Suprapubic skin (tissue), 3 donors: Measurements from ENCODE around the gene PRSS3.

Source experiments
- POLR2AphosphoS5 ChIP-seq, 3 donors: sonication (generic); formaldehyde crosslinking; IDR thresholded peaks; one replicate each; pipeline ENCODE4 v1.6.1; 2017; ENCODE audit warnings: antibody characterized with exemption in 3 of 3
- TF ChIP-seq, protein P1 (sequence below), 2 donors: fragments of 200-600 bp in 1 of 2; fragments of 450-650 bp in 1 of 2; sonication (generic) in 1 of 2; IDR thresholded peaks; one replicate each; pipeline ENCODE4 v1.5.1; 2016 to 2019; ENCODE audit warnings: antibody characterized with exemption in 2 of 2, mild to moderate bottlenecking in 1 of 2, moderate library complexity in 1 of 2

GRCh38 chr9:33798545-33798944, 3.2 kb downstream of the PRSS3 start:
- TF ChIP-seq, protein P1, sequence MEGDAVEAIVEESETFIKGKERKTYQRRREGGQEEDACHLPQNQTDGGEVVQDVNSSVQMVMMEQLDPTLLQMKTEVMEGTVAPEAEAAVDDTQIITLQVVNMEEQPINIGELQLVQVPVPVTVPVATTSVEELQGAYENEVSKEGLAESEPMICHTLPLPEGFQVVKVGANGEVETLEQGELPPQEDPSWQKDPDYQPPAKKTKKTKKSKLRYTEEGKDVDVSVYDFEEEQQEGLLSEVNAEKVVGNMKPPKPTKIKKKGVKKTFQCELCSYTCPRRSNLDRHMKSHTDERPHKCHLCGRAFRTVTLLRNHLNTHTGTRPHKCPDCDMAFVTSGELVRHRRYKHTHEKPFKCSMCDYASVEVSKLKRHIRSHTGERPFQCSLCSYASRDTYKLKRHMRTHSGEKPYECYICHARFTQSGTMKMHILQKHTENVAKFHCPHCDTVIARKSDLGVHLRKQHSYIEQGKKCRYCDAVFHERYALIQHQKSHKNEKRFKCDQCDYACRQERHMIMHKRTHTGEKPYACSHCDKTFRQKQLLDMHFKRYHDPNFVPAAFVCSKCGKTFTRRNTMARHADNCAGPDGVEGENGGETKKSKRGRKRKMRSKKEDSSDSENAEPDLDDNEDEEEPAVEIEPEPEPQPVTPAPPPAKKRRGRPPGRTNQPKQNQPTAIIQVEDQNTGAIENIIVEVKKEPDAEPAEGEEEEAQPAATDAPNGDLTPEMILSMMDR (IDR thresholded peaks at IDR 0.05), result no peak
- no peak for TF ChIP-seq POLR2AphosphoS5 (IDR thresholded peaks at IDR 0.05)
